GM12891 (cell line): ENCODE data around the gene GPATCH1.

Experiments used
- DNase-seq: peaks from one replicate; pipeline ENCODE4 v3.0.0; 2011; ENCODE audit warnings: low spot score; ENCODE audit not compliant: insufficient read length
- FAIRE-seq: peaks from 2 replicates; lab custom pipeline; 2011; peaks lifted over from hg19 to GRCh38; lab: Jason Lieb, UNC
- PAX5 ChIP-seq: IDR thresholded peaks from 2 replicates; pipeline ENCODE4 v1.6.1; 2011; ENCODE audit warnings: low read length, moderate library complexity, mild to moderate bottlenecking; ENCODE audit not compliant: insufficient read depth, severe bottlenecking
- POLR2A ChIP-seq: IDR thresholded peaks from 2 replicates; pipeline ENCODE4 v1.6.1; 2011; ENCODE audit warnings: low read depth, low read length, control low read depth
- POLR2AphosphoS5 ChIP-seq: IDR thresholded peaks from 2 replicates; pipeline ENCODE4 v1.6.1; 2011; ENCODE audit warnings: low read depth, low read length, control low read depth
- POU2F2 ChIP-seq: IDR thresholded peaks from 2 replicates; pipeline ENCODE4 v1.6.1; 2011; ENCODE audit warnings: low read depth, mild to moderate bottlenecking, control low read depth, low read length, moderate library complexity
- SPI1 ChIP-seq: IDR thresholded peaks from 2 replicates; pipeline ENCODE4 v1.6.1; 2011; ENCODE audit warnings: low read depth, low read length, control low read depth
- TAF1 ChIP-seq: IDR thresholded peaks from 2 replicates; pipeline ENCODE4 v1.6.1; 2011; ENCODE audit warnings: low read depth, low read length, control low read depth

Gene GPATCH1

DNA sequence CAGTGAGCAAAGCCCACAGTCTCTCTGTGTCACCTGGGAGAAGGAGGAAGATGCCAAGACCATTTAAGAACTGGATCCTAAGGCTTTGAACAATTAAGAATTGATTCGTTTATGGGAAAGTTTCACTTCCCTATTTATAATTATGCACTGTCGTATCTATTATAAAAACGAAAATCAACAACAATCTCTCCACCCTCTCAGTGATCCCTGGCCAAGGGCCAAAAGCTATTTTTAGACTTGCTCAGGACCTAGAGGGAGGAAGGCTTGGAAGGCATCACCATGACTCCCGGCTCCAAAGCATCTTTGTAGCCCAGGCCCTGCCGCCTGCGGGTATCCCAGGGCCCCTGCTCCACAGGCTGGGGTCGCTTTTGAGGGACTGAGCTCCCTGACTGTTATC is 17.6 kb upstream of the GPATCH1 start:
- FAIRE-seq (no peak), DNase-seq (no peak)

DNA sequence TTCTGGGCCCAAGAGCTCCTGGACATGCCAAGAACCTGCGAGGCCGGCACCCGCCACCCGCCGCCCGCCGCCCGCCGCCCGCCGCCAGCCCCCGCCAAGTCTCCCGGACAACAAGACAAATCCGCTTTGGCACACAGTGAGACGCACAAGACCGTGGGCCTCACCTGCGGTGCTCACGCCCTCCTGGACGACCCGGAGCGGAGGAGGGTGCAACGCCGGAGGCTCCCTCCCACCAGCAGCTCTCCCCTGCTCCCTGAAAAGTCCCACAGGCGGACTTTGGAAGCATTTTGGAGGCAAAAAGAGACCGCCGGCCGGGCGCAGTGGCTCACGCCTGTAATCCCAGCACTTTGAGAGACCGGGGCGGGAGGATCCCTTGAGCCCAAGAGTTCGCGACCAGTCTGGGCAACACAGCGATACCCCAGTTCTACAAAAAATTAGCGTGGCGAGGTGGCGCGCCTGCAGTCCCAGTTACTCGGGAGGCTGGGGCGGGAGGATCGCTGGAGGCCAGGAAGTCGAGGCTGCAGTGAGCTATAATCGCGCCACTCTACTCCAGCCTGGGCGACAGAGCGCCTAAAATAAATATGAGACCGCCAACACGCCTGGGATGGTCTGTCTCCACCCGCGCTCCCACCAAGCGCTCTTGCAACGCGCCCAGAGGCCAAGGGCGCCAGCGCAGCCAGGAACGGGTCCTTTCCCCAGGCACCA is 17.1 kb upstream of the GPATCH1 start:
- no peak for TF ChIP-seq POLR2A
- TF ChIP-seq PAX5: no peak
- TF ChIP-seq POU2F2: no peak
- no peak for TF ChIP-seq TAF1
- TF ChIP-seq SPI1: no peak
- no peak for TF ChIP-seq POLR2AphosphoS5
- FAIRE-seq (peak; percentile 35), DNase-seq (no peak)

More for the DNA sequence above, 17.6 kb upstream of the GPATCH1 start:
- TF ChIP-seq POLR2AphosphoS5 (no peak), SPI1 (peak; percentile 92), PAX5 (no peak), TAF1 (no peak)

DNA sequence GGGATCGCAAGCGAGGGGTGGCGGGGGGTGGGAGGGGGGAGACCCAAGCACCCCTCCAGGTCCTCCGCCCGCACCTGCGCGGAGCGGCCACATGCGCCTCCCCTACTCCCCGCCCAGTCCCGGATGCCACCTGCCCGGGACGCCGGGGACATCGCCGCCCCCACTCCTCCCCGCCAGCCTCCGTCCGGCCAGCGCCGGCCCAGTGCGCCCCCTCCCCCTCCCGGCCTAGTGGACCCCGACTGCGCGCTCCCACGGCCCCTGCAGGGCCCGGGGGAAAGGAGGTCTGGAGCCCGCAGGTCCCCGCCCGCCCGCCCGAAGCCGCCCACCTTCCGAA is 16.6 kb upstream of the GPATCH1 start:
- FAIRE-seq: peak; percentile 48
- no peak for TF ChIP-seq POLR2AphosphoS5
- no peak for TF ChIP-seq PAX5
- no peak for TF ChIP-seq POLR2A
- no peak for TF ChIP-seq POU2F2
- TF ChIP-seq TAF1: no peak
- no peak for TF ChIP-seq SPI1
- peak; percentile 60 for DNase-seq

DNA sequence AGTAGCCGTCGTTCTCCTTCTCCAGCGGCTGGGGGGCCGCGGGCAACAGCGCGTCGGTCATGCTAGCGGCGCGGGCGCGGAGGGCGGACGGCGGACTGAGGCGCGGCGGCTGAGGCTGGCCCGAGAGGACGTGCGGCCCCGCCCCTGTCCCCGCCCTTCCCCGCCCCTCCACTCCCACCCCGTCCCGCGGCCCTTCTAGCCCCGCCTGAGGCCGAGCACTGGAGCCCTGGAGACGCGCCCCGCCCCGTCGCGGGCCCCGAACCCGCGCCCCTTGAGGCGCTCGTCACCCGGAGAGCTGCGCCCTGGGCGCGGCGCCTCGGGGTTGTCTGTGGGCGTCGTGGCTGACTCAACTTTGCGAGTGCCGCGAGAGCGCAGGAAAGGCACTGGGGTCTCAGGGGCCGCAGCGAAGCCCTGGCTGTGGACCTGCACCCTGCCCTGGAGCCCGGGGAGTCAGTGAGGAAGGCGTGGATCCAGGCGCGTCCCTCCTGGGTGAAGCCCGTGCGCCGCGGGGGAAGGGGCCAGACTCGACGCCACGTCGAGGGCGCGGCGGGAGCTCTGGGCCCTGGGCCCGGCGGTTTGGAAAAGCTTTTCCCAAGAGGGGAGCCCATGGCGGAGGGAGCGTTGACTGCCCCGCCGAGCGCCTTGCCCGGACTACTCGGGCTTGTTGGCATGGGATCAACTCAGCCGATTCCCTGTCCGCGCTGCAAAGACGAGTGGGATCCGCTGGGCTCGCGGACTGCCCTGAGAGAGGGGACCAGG is 16.0 kb upstream of the GPATCH1 start, which contains the start of gene RHPN2:
TSS of gene RHPN2 (minus strand) at position 97 of the 759 bp plus-strand sequence. CDS start at position 61, 36 bp downstream.
- FAIRE-seq (no peak), DNase-seq (peak; percentile 83)
- no peak for TF ChIP-seq POLR2AphosphoS5
- no peak for TF ChIP-seq PAX5
- TF ChIP-seq TAF1: no peak
- no peak for TF ChIP-seq POU2F2
- TF ChIP-seq SPI1: no peak
- TF ChIP-seq POLR2A: no peak

DNA sequence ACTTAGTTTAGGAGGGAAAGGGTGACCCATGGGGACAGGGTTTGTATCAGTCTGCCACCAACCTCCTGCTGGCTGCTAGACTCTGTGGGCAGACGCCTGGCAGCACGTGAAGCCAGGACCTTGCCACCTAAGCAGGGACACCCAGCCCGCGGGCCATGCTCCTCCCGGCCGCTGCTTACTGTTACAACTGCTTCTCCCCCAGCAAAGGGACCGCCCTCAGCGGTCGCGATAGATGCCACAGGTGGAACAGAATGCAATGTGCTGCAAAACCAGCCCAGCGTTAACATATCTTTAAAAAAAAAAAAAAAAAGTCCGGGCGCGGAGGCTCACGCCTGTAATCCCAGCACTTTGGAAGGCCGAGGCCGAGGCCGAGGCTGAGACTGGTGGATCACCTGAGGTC is 14.4 kb upstream of the GPATCH1 start:
- TF ChIP-seq POU2F2 (no peak), SPI1 (no peak), PAX5 (no peak), POLR2AphosphoS5 (no peak), TAF1 (no peak), POLR2A (no peak)
- FAIRE-seq (no peak), DNase-seq (no peak)

DNA sequence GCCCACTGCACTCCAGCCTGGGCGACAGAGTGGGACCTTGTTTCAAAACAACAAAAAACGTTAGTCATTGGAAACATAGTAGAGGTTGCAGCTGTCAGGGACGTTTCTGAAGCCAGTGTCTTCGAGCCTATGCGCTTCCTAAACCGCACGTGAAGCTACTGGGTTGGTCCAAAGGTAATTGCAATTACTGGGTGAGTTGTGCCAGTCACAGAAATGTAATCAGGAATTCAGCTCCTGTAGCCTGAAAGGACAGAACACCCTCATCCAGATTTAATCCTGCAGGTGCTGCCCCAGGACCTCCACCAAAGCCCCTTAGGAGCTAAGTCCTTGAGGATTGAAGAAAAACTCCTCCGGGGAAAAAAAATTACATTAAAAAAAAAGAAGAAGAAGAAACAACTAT is 13.9 kb upstream of the GPATCH1 start:
- DNase-seq (no peak), FAIRE-seq (no peak)
- no peak for TF ChIP-seq TAF1
- TF ChIP-seq SPI1: no peak
- no peak for TF ChIP-seq POU2F2
- TF ChIP-seq PAX5: no peak
- TF ChIP-seq POLR2AphosphoS5: no peak
- no peak for TF ChIP-seq POLR2A

DNA sequence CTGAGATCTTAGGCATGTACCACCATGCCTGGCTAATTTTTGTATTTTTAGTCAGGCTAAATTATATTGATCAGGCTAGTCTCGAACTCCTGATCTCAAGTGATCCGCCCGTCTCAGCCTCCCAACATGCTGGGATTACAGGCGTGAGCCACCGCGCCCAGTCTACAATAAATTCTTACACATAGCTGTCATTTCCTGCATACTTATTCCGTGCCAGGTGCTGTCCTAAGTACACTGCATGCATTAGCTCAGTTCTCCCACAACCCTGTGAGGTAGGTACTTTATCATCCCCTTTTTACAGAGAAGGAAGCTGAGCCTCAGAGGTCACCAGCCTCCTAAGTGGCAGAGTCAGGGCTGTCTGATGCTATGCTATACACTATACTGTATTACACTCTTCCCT is 9.1 kb upstream of the GPATCH1 start:
- no peak for DNase-seq
- no peak for FAIRE-seq
- no peak for TF ChIP-seq POLR2A
- TF ChIP-seq POLR2AphosphoS5: no peak
- no peak for TF ChIP-seq SPI1
- no peak for TF ChIP-seq TAF1
- no peak for TF ChIP-seq POU2F2
- no peak for TF ChIP-seq PAX5

DNA sequence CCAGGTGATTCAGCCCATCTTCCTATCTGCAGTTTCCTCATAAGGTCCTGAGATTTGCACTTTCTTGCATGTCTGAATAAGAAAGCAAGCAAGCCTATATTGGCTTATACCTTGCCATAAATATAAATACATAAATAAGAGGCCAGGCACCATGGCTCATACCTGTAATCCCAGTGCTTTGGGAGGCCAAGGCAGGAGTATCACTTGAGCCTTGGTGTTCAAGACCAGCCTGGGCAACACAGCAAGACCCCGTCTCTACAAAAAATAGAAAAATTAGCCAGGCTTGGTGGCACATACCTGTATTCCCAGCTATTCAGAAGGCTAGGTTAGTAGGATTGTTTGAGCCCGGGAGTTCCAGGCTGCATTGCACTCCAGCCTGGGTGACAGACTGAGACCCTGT is 5.5 kb upstream of the GPATCH1 start:
- no peak for DNase-seq
- no peak for FAIRE-seq
- TF ChIP-seq POU2F2: no peak

DNA sequence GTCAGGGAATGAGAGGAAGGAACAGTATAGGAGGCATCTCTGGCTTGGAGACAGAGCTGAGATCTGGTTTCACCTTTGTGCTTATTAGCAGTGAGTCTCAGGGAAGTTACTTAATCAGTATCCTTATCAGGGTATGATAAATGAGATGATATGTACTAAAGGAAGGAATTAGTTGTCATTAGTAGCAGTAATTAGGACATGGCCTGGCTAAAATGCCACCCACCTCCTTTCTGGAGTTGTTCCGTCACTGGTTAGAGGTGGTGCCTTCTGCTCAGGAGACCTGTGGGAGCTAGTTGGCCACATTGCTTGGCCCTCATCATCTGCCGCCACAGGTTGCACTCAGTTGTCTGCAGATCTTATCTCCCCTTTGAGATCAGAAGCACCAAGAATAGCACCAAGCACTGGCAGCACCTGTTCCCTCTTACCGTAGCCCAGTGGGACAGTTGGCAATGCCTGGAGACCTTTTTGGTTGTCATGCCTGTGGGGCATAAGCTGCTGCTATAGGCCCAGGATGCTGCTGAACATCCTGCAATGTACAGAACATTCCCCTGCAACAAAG is 4.7 kb downstream of the GPATCH1 start:
- FAIRE-seq (no peak), DNase-seq (no peak)
- no peak for TF ChIP-seq POLR2A
- TF ChIP-seq TAF1: no peak
- TF ChIP-seq SPI1: no peak
- no peak for TF ChIP-seq POU2F2
- TF ChIP-seq PAX5: no peak
- no peak for TF ChIP-seq POLR2AphosphoS5

DNA sequence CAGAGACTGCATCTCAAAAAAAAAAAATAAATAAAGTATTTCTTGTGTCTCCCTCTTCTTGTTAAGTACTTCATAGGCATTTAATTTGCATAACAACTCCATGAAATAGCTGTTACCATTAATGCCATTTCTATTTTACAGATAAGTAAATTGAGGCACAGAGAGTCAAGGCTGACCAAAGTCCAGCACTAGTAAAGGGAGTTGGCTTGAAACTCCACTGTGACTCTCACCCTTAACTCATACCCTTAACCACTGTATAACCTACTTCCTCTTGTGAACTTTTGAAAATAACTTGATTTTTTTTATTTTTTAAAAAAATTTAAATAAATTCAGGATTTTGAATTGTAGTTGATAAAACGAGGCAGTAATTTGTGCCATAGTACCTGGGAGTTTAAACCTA is 6.0 kb downstream of the GPATCH1 start:
- FAIRE-seq (no peak), DNase-seq (no peak)
- TF ChIP-seq POLR2A: no peak
- no peak for TF ChIP-seq SPI1
- TF ChIP-seq TAF1: no peak
- no peak for TF ChIP-seq PAX5
- TF ChIP-seq POU2F2: no peak
- no peak for TF ChIP-seq POLR2AphosphoS5

DNA sequence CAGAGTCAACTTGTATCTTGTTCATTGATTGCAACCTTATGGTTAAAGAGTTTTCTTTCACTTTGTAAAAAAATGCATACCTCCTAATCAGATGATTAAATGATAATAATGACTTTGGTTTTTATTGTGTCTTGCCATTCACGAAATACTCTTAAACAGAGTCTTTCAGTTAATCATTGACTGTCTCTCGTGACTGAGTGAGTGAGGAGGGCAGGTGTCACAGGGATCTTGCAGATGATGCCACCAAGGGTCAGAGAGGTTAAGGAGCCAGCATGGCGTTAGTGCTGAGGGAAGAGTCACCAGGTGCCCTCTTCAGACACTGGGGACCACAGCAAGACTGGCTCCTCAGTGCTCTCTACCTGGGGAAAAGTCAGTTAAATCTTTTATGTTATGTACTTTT is 8.0 kb downstream of the GPATCH1 start:
- no peak for DNase-seq
- no peak for TF ChIP-seq POU2F2
- TF ChIP-seq SPI1: no peak
- TF ChIP-seq TAF1: no peak
- no peak for TF ChIP-seq POLR2A
- FAIRE-seq: no peak
